Body of pancreas (tissue), 4 donors: ENCODE results near the gene ADAT1.

ENCODE experiments used
- CTCF ChIP-seq, 7 experiments: fragments of 450-650 bp in 4 of 7; fragments of 200-600 bp in 3 of 7; sonication (generic) in 3 of 7; IDR thresholded peaks; one replicate each; pipeline ENCODE4 v1.5.1; 2016 to 2019; ENCODE audit warnings: antibody characterized with exemption in 7 of 7
- POLR2A ChIP-seq, 3 donors: fragments of 450-650 bp; IDR thresholded peaks; one replicate each; pipeline ENCODE4 v1.6.1; 2016; ENCODE audit warnings: antibody characterized with exemption in 3 of 3, mild to moderate bottlenecking in 2 of 3

- TF ChIP-seq CTCF (IDR thresholded peaks at IDR 0.05) (no peak), POLR2A (IDR thresholded peaks at IDR 0.05) (no peak)
Measured at GRCh38 chr16:75630052-75630451, 7.0 kb upstream of the ADAT1 start.
